ENCODE data around the gene MN1.

Gene MN1

GRCh38 chr22:27801616-27802345 lies at the start of gene MN1:
Gene MN1 (minus strand): TSS chr22:27801756. CDS start chr22:27800543, 1,213 bp downstream.
- DNase-seq: peak; percentile 58

- no peak for DNase-seq
Observed at GRCh38 chr22:27850000-27850521, 48.5 kb upstream of the MN1 start.

DNA sequence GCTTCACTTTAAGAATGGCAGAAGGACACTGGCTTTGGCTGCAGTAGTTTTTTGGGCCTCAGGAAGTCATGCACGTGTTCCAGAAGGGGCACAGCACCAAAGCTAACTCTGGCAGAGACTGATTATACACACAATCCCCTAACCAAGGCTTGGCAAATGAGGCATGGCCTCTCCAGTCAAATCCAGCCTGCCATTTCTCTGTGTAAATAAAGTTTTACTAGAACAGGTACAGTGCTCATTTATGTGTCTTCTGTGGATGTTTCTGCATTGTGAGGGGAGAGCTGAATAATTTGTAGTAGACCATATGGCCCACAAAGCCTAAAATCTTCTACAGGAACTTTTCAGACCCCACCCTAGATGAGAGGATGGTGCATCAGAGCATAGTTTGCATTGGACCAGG lies 46.4 kb upstream of the MN1 start:
- DNase-seq: no peak

- no peak for DNase-seq
Observed at GRCh38 chr22:27846910-27847309, 45.4 kb upstream of the MN1 start.

- DNase-seq: no peak
Observed at GRCh38 chr22:27846248-27846757, 44.7 kb upstream of the MN1 start.

GRCh38 chr22:27845644-27846043 lies 44.1 kb upstream of the MN1 start:
- no peak for DNase-seq

GRCh38 chr22:27844656-27845591 lies 43.4 kb upstream of the MN1 start:
- DNase-seq: no peak

DNA sequence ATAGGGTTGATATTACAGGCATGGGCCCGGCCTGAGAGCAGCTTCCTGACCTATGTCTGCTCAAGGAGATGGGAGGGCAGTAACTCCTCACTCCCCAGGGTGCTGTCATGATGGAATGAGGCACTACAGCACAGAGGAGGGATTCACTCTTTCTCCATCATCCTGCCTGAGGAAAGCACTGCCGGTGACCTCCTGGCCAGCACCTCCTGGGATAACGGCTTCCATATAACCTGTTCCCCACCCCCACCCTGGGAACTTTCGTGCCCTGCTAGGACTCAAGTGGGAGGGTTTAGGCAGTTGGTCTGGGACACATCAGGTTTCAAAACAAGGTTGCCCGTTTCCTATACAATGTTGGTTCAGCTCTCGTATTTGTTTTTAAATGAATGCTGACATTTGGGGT lies 42.7 kb upstream of the MN1 start:
- no peak for DNase-seq

- no peak for DNase-seq
Observed at GRCh38 chr22:27843441-27843840, 41.9 kb upstream of the MN1 start.

- no peak for DNase-seq
Observed at GRCh38 chr22:27842669-27843431, 41.3 kb upstream of the MN1 start.

GRCh38 chr22:27842201-27842600 lies 40.6 kb upstream of the MN1 start:
- no peak for DNase-seq

- no peak for DNase-seq
Observed at GRCh38 chr22:27840436-27840835, 38.9 kb upstream of the MN1 start.

DNA sequence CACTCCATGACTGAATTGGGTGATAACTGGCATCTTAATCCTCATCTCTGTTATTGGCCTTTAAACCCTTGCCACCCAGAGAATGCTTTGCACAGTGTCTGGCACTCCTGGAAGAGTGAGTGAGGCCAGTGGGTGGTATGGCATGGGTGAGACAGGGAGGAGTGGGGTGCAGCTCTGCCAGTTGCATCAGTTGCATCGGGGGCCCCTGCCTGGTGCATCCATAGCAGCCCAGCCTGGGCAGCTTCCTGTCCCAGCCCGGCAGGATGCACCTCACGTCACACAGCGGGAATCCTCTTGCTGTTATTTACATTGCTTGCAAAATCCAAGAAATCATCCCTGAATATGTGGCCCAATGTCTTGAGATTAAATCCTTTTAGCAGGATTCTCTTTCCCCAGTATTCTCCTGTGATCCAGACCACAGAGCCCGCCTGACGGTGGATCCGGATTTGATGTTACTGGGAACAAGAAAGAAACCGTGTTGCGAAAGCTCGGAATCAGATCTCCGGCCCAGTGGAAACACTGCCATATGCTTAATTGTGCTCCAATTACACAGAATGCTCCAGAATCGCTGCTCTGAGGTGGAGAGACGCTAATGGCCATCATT lies 37.6 kb upstream of the MN1 start:
- no peak for DNase-seq

- DNase-seq: no peak
Observed at GRCh38 chr22:27836181-27836580, 34.6 kb upstream of the MN1 start.

DNA sequence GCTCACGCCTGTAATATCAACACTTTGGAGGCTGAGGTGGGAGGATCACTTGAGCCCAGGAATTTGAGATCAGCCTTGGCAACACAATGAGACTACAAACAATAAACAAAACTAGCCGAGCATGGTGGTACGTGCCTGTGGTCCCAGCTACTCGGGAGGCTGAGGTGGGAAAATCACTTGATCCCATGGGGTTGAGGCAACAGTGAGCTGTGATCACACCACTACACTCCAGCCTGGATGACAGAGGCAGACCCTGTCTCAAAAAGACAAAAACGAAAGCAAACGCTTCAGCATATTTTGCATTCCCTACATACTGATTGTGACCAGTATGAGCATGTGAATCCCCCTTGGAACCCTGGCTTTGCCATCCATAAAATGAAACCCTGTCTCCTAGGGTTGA lies 33.9 kb upstream of the MN1 start:
- DNase-seq: no peak

DNA sequence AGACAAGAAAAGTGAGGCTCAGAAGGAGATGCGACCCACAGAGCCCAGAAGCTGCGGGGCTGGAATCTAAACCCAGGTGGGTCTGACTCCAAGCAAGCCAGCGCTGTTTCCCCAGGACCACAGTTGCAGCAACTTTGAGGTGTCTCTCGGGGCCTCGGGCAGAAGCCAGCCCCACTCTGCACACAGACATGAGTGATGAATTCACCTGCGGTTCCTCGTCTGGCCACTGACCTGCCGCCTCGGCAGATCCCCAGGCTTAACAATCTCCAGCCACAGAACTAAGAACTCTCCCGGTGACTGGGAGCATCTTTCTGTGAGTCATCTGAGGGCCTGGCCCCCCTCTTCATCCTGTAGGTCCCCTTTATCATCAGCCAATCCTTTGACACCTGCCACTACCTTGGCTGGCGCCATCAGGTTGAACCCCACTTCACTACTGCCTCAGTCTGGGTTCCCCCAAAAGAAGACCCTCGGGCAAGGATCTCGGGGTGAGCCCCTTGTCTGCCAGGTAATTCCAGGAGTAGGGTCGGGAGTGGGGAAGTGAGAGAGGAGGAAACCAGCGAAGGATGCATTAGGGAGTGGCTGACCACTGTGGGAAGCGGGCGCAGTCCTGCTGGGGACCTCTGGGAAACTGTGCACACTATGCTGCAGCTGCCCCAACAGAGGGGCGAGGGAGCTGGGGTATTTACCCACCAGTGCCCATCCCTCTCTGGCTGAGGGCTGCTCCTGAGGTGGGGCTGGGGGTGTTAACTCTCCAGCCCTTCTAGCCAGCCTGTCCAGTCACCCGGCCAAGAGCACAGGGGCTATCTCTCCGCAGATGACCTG lies 33.0 kb upstream of the MN1 start:
- no peak for DNase-seq

DNA sequence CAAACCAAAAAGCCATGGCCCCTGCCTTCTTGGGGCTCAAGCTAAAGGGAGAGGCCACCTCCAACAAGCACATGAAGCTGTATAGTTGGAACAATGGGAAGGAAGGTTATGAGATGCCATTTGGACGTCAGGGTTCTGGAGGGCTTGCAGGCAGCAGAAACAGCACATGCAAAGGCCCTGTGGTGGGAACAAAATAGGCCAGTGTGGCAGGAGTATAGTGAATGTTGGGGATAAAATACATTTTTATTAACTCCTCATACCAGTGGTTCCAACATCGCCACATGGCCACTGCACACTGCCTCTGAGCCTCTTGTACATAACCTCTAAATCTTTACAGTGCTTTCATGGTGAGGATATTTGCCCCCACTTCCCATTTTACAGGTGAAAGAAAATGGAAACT lies 32.2 kb upstream of the MN1 start:
- DNase-seq: no peak

DNA sequence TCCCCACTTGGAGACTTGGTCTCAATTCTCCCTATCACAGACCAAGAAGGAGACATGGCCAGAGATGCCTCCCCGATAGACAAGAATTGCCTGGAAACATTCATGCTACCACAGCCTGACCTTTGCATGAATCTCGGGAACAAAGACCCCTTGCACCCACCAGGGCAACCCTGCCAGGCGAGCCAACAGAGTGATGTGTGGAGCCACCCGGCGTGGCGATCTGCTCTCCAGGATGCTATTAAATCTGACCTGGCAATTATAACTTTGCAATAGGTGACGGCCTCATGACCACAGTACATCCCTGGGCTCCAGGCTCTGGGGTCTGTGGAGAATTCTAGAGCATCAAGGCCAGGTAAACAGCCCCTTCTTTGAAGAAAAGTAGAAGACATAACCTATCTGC lies 31.1 kb upstream of the MN1 start:
- no peak for DNase-seq

- no peak for DNase-seq
Observed at GRCh38 chr22:27829620-27830019, 28.1 kb upstream of the MN1 start.

DNA sequence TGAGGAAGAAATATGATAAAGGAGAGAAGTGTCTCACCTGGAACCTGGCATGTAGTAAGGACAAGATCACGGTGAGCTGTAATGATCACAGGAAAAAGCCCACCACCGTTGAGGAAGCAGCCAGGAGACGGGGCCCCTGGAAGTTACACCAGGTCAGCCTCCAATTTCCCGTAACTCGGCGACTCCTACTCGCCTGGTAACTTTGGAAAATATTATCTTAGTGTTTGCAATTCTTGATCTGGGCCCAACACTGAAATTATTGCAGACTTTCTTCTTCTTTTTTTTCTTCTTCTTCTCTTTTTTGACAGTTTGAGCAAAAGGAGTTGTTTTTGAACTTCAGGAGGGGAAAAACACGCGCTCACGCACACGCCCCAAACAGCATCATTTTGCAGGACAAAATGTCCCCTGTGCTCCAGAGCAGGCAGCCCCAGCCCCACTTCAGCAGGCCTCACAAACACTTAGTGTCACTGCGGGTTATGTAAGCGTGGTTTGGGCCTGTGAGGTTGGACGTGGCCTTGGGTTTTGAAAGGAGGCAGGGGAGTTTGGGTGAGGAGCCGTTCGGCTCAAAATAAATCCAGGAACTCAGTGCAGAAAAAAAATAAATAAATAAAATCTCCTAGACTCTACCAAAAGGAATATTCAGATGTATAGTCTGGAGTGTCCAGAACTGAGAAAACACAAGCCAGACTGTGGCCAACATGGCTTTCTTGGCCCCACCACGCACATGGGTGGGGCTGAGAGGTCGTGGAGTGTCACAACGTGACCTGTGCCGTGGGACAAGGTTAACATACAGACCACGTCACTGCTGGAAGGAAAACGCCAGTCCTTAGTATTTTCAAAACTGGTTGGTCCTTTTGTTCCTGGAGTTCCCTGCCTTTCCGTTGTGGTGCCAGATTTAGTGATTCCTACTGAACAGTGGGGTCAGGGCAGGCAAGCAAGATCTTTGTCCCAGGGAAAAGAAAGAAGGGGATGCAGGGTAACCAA lies 26.3 kb upstream of the MN1 start:
- no peak for DNase-seq

All from stimulated activated CD4-positive, alpha-beta T cell treated with anti-CD3 and anti-CD28 coated beads, Interleukin-4, amount 100 ng/mL, for 24 hours (primary cell).